Measurements from ENCODE around the gene PLEK2. TPM values are rescaled to one million over a fixed set of nuclear protein-coding genes. Genes with fewer than 3 reads are reported as not detected.
"Not testable (repeated sequence)": the region's sequence is repeated elsewhere in the genome, so short reads cannot be mapped to it uniquely, and the experiment has no call there.

The PLEK2 gene
- total and polyA plus RNA-seq, 4 donors = 2.8 to 4.9 (median 3.9) TPM

- Histone ChIP-seq H3K27ac (ENCODE audit: low read depth in 1 of 2, low read length in 1 of 2) (no peak overlapping the region), H3K9ac (ENCODE audit: insufficient read depth in 1 of 2, low read length in 2 of 2) (no peak overlapping the region)
- no peak for ATAC-seq (ENCODE audit: insufficient read depth, low FRiP score)
Observed at GRCh38 chr14:67457782-67458181, 45.8 kb upstream of the PLEK2 start.

GRCh38 chr14:67456732-67457131, 44.8 kb upstream of the PLEK2 start:
- no peaks in the 10 kb centered on the region for H3K9me3 ChIP-seq (ENCODE audit: control insufficient read depth in 4 of 4, insufficient read depth in 3 of 4, low read length in 3 of 4)
- H3K9ac ChIP-seq (ENCODE audit: insufficient read depth in 1 of 2, low read length in 2 of 2) = no peak overlapping the region
- TF ChIP-seq CTCF (IDR thresholded peaks at IDR 0.05; ENCODE audit: control extremely low read depth, extremely low read depth) = no peak
- 92 to 94% methylated on average over 5 of the region's 5 CpGs for WGBS, 2 donors
- no peaks in the 10 kb centered on the region for H3K36me3 ChIP-seq (ENCODE audit: control insufficient read depth in 4 of 4, insufficient read depth in 4 of 4, low read length in 4 of 4)
- H3K4me1 ChIP-seq (ENCODE audit: control insufficient read depth in 5 of 5, insufficient read depth in 5 of 5, low read length in 5 of 5) = no peaks in the 10 kb centered on the region
- H3K27me3 ChIP-seq (ENCODE audit: control insufficient read depth in 3 of 3, insufficient read depth in 3 of 3, low read length in 2 of 3) = no peaks in the 10 kb centered on the region
- ATAC-seq (ENCODE audit: insufficient read depth, low FRiP score) = no peak
- H3K4me3 ChIP-seq = no peak overlapping the region
- H3K27ac ChIP-seq (ENCODE audit: low read depth in 1 of 2, low read length in 1 of 2) = no peak overlapping the region
- DNase-seq = no peak

More at GRCh38 chr14:67457782-67458181, 45.8 kb upstream of the PLEK2 start:
- peak in 2 of 3 donors; percentile 8 to 20 for DNase-seq
- H3K27me3 ChIP-seq (ENCODE audit: control insufficient read depth in 3 of 3, insufficient read depth in 3 of 3, low read length in 2 of 3) = no peaks in the 10 kb centered on the region
- WGBS, 2 donors = 50 to 61% methylated on average over 6 of the region's 6 CpGs
- H3K4me1 ChIP-seq (ENCODE audit: control insufficient read depth in 5 of 5, insufficient read depth in 5 of 5, low read length in 5 of 5) = no peaks in the 10 kb centered on the region
- TF ChIP-seq CTCF (IDR thresholded peaks at IDR 0.05; ENCODE audit: control extremely low read depth, extremely low read depth) = no peak
- H3K4me3 ChIP-seq = no peak overlapping the region
- H3K36me3 ChIP-seq (ENCODE audit: control insufficient read depth in 4 of 4, insufficient read depth in 4 of 4, low read length in 4 of 4) = no peaks in the 10 kb centered on the region
- H3K9me3 ChIP-seq (ENCODE audit: control insufficient read depth in 4 of 4, insufficient read depth in 3 of 4, low read length in 3 of 4) = no peaks in the 10 kb centered on the region

GRCh38 chr14:67453575-67454300, 41.8 kb upstream of the PLEK2 start:
- H3K27me3 ChIP-seq (ENCODE audit: control insufficient read depth in 3 of 3, insufficient read depth in 3 of 3, low read length in 2 of 3) = no peaks in the 10 kb centered on the region
- H3K9ac ChIP-seq (ENCODE audit: insufficient read depth in 1 of 2, low read length in 2 of 2) = no peak overlapping the region
- no peaks in the 10 kb centered on the region for H3K36me3 ChIP-seq (ENCODE audit: control insufficient read depth in 4 of 4, insufficient read depth in 4 of 4, low read length in 4 of 4)
- ATAC-seq (ENCODE audit: insufficient read depth, low FRiP score) (no peak), DNase-seq (no peak)
- no peak overlapping the region for H3K27ac ChIP-seq (ENCODE audit: low read depth in 1 of 2, low read length in 1 of 2)
- no peak overlapping the region for H3K4me3 ChIP-seq
- 89 to 90% methylated on average over 5 of the region's 5 CpGs for WGBS, 2 donors
- no peak for TF ChIP-seq CTCF (IDR thresholded peaks at IDR 0.05; ENCODE audit: control extremely low read depth, extremely low read depth)
- peaks cover 0 to 2% (median 0%) of the 10 kb centered on the region in 4 donors for H3K9me3 ChIP-seq (ENCODE audit: control insufficient read depth in 4 of 4, insufficient read depth in 3 of 4, low read length in 3 of 4)
- no peaks in the 10 kb centered on the region for H3K4me1 ChIP-seq (ENCODE audit: control insufficient read depth in 5 of 5, insufficient read depth in 5 of 5, low read length in 5 of 5)

GRCh38 chr14:67451667-67452066, 39.7 kb upstream of the PLEK2 start:
- H3K27me3 ChIP-seq (ENCODE audit: control insufficient read depth in 3 of 3, insufficient read depth in 3 of 3, low read length in 2 of 3); H3K36me3 ChIP-seq (ENCODE audit: control insufficient read depth in 4 of 4, insufficient read depth in 4 of 4, low read length in 4 of 4); H3K4me3 ChIP-seq; H3K9me3 ChIP-seq (ENCODE audit: control insufficient read depth in 4 of 4, insufficient read depth in 3 of 4, low read length in 3 of 4); H3K4me1 ChIP-seq (ENCODE audit: control insufficient read depth in 5 of 5, insufficient read depth in 5 of 5, low read length in 5 of 5); ATAC-seq (ENCODE audit: insufficient read depth, low FRiP score); DNase-seq; H3K27ac ChIP-seq (ENCODE audit: low read depth in 1 of 2, low read length in 1 of 2); H3K9ac ChIP-seq (ENCODE audit: insufficient read depth in 1 of 2, low read length in 2 of 2): not testable (repeated sequence)
- 93 to 94% methylated on average over 6 of the region's 6 CpGs for WGBS, 2 donors
